HG02678 (cell line): Measurements from ENCODE around the gene APLP2.

Experiments used
- ATAC-seq: cut with Tn5 transposase; IDR thresholded peaks from one replicate; pipeline ENCODE4 v1.9.1; 2021; ENCODE audit warnings: mild to moderate bottlenecking, moderate library complexity; ENCODE audit not compliant: unreplicated experiment

The APLP2 gene

GRCh38 chr11:130144861-130145281, 75.2 kb downstream of the APLP2 start:
- no peak for ATAC-seq

- no peak for ATAC-seq
These were observed 75.7 kb downstream of the APLP2 start for GRCh38 chr11:130145311-130145812.

- ATAC-seq, result no peak
These were observed 76.5 kb downstream of the APLP2 start for GRCh38 chr11:130145975-130146776.

GRCh38 chr11:130146796-130147195, 77.1 kb downstream of the APLP2 start:
- peak; percentile 44 for ATAC-seq

- ATAC-seq, result no peak
These were observed 79.2 kb downstream of the APLP2 start for GRCh38 chr11:130148796-130149326.

GRCh38 chr11:130150790-130151189, 81.1 kb downstream of the APLP2 start:
- ATAC-seq, result no peak

- no peak for ATAC-seq
These were observed 81.5 kb downstream of the APLP2 start for GRCh38 chr11:130151196-130151595.

GRCh38 chr11:130156108-130157022, 86.7 kb downstream of the APLP2 start:
- ATAC-seq, result no peak

- no peak for ATAC-seq
These were observed 87.4 kb downstream of the APLP2 start for GRCh38 chr11:130157101-130157500.

GRCh38 chr11:130157840-130158239, 88.1 kb downstream of the APLP2 start:
- no peak for ATAC-seq

GRCh38 chr11:130159139-130159538, 89.4 kb downstream of the APLP2 start:
- ATAC-seq, result no peak

GRCh38 chr11:130159657-130160497, 90.2 kb downstream of the APLP2 start, which contains the start of gene ST14:
ST14 (plus strand) TSS chr11:130159782; CDS start chr11:130159980, 198 bp downstream.
- ATAC-seq, result no peak

- no peak for ATAC-seq
These were observed 90.9 kb downstream of the APLP2 start for GRCh38 chr11:130160498-130161155.

- ATAC-seq, result no peak
These were observed 91.9 kb downstream of the APLP2 start for GRCh38 chr11:130161441-130162145.

- ATAC-seq, result no peak
These were observed 93.0 kb downstream of the APLP2 start for GRCh38 chr11:130162733-130163132.

- no peak for ATAC-seq
These were observed 93.9 kb downstream of the APLP2 start for GRCh38 chr11:130163346-130164220.

- no peak for ATAC-seq
These were observed 94.5 kb downstream of the APLP2 start for GRCh38 chr11:130164221-130164570.
